Measurements from ENCODE around the gene MAPK8IP2.
A peak's percentile ranks its signal among the peaks of the same experiment; 100 is the strongest.

MAPK8IP2 gene

GRCh38 chr22:50575426-50575941, 25.1 kb upstream of the MAPK8IP2 start:
- no peak for DNase-seq (ENCODE audit: low read depth)

- DNase-seq (ENCODE audit: low read depth): no peak
Measured at GRCh38 chr22:50576070-50576469, 24.5 kb upstream of the MAPK8IP2 start.

DNA sequence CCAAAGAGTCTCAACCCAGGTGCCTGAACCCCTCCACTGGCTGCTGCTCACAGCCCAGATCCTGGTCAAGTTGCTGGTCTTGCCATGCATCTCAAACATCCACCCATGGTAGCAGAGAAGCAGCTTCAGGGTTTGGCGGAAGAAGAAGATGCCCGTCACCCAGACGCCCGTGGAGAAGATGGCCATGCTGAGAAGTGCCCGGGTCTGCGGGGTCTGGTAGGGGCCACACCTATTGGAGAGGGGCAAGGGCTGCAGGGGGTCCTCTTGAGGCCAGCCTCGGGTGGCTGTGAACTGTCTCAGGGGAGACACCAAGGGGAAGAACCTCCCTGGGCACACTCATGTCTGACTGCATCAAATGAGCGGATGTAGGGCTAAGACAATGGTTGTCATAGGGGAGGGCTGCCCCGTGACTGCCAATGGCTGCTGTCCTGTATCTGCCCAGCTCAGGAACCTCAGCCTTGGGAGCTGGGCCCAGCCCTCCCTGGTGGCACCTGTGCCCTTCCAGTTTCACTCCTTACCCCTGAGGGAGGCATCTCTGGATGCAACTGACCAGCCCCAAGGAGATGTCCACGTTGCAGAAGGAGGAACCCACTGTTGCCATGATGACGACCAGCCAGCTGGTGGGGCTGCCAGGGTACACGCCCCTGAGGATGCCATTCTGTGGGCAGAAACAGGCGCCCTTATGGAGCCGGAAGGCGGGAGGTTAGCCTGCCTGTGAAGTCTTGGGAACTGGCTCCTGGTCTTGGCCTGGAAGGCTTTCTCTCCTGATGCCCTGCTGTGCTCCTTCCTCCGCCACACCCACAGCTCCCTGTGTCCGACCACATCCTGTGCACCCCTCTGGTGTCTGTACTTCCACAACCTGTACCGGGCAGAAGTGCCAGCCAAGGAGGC, 23.5 kb upstream of the MAPK8IP2 start:
- DNase-seq (ENCODE audit: low read depth): no peak

DNA sequence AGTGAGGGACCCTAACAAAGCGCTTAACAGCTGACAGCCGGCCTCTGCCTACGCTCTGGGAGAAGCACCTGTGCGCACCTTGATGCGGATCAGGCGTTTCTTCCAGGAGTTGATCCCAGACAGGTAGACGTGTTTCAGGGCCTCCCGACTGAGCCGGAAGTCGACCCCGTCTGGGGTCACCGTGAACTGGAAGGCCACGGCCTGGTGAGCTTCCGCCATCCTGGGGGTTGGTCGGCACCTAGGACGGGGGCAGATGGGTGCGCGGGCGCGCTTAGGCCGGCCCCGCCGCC, 23.0 kb upstream of the MAPK8IP2 start:
- DNase-seq (ENCODE audit: low read depth): no peak

- no peak for DNase-seq (ENCODE audit: low read depth)
Measured at GRCh38 chr22:50577987-50578775, 22.4 kb upstream of the MAPK8IP2 start, which contains the start of gene CPT1B. TSS of gene CPT1B (minus strand) at chr22:50578427. CDS start at chr22:50577915, 512 bp downstream.

GRCh38 chr22:50578776-50579310, 21.8 kb upstream of the MAPK8IP2 start:
- no peak for DNase-seq (ENCODE audit: low read depth)

DNA sequence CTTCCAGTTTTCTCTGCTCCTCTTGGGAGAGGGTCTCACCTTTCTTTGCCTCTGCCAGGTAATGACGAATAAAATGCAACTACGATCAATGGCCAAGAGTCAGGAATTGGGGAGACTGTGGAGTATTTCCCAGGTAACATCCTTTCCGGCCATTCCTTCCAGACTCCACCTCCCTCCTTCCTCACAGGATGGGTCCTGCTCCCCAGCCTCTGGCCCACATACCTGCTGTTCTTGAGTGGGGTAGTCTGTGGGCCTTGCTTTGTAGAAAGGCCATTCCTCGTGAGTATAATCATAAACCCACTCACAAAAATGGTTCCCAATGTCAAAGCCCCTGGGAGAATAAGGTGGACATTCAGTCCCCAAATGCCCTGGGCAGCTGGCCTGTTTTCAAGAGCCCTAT, 20.8 kb upstream of the MAPK8IP2 start:
- no peak for DNase-seq (ENCODE audit: low read depth)

GRCh38 chr22:50581031-50581949, 19.3 kb upstream of the MAPK8IP2 start:
- no peak for DNase-seq (ENCODE audit: low read depth)

GRCh38 chr22:50581950-50582492, 18.6 kb upstream of the MAPK8IP2 start:
- DNase-seq (ENCODE audit: low read depth): no peak

- DNase-seq (ENCODE audit: low read depth): peak; percentile 98
Measured at GRCh38 chr22:50582493-50583293, 17.9 kb upstream of the MAPK8IP2 start, which contains the start of gene CHKB. TSS of gene CHKB (minus strand) at chr22:50582849. CDS start at chr22:50582781, 68 bp downstream.

- DNase-seq (ENCODE audit: low read depth): no peak
Measured at GRCh38 chr22:50583294-50583861, 17.2 kb upstream of the MAPK8IP2 start.

DNA sequence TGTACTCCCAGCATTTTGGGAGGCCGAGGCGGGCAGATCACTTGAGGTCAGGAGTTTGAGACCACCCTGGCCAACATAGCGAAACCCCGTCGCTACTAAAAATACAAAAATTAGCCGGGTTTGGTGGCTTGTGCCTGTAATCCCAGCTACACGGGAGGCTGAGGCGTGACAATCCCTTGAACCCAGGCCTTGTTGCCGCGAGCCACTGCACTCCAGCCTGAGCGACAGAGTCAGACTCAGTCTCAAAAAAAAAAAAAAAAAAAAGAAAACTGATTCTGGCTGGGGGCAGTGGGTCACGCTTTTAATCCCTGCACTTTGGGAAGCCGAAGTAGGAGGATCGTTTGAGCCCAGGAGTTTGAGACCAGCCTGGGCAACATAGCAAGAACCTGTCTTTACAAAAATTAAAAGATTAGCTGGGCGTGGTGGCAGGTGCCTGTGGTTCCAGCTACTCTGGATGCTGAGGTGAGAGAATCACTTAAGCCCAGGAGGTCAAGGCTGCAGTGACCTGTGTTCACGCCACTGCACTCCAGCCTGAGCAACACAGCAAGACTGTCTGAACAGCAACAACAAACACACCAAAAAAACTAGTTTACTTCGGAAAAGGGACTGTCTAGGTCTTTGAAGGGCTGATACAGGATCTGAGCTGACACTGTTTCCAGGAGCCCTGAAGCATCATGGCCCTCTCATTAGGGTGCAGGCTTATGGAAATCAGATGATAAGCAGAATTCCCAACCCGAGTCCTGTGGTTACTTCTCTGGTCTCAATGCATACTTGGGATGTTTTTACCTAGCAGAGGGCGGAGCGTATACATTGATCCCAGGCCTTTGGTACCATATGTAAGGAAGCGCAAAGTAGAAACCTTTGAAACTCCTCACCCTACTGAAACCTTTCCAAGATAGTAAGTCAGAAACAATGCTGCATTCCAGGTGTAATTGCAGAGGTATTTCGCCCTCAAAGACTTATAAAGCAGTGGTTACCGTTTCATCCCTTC, 16.2 kb upstream of the MAPK8IP2 start:
- no peak for DNase-seq (ENCODE audit: low read depth)

- no peak for DNase-seq (ENCODE audit: low read depth)
Measured at GRCh38 chr22:50585238-50585637, 15.4 kb upstream of the MAPK8IP2 start.

DNA sequence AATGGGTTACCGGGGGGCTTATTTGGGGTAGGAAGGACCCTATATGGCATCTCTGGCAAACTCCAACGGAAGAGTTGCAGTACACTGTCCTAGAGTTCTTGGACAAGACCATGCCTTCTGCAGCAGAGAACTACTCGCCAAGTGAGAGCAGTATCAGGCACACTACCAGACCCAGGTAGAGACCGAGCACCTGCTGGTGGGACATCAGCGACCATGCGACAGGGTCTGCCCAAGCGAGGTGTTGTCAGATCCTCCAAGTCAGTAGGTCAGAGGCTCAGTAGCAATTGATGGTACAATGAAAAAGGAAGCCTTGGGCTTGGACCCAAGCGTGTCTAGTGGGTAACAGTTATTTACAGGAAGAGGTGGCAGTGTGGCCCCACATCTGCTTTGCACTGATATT, 14.8 kb upstream of the MAPK8IP2 start:
- DNase-seq (ENCODE audit: low read depth): no peak

DNA sequence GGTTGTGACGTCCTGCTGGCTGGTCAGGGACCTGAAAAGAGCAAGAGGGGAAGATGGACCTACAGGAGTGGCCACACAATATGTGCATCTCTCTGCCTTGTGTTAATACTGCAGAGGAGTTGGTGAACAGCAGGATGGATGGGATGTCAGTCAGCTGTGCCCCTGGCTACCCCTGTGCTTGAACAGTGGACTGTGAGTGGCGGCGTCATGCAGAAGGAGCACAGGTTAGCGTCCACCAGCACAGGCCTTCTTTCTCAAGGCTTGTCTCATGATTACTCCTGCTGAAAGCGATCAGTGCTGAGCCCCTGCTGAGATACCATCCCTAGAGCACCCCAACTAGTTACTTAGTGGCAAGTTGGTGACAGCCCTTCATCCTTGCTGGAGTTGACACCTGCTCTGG, 14.2 kb upstream of the MAPK8IP2 start:
- DNase-seq (ENCODE audit: low read depth): no peak

DNA sequence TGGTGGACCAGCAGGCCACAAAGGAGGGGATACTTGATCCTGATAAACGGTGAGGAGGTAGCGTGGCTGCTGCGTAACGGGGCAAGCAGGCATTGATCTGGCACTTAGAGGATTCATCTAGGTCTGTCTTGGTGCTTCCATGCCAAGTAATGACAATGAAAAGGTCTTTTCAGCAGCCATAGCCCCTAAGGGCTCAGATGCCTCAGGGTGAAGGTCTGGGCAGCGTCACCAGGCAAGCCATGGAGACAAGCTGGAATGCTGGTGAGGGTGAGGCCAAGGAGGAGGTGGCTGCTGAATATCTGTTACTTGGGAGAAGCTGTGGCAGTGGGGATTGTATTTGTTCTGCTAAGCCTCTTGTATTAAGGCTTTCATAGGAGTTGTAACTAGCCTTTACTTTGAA, 13.2 kb upstream of the MAPK8IP2 start:
- DNase-seq (ENCODE audit: low read depth): no peak

- DNase-seq (ENCODE audit: low read depth): no peak
Measured at GRCh38 chr22:50595189-50595588, 5.4 kb upstream of the MAPK8IP2 start.

GRCh38 chr22:50597097-50597496, 3.5 kb upstream of the MAPK8IP2 start:
- no peak for DNase-seq (ENCODE audit: low read depth)
